H54 (cell line): Measurements from ENCODE around the gene REXO1.

Experiments used
- DNase-seq: peaks from one replicate; pipeline ENCODE4 v3.0.0; 2011; ENCODE audit warnings: low spot score, mixed read lengths; ENCODE audit not compliant: insufficient read length
- FAIRE-seq: peaks from 3 replicates; lab custom pipeline; 2011; peaks lifted over from hg19 to GRCh38; lab: Jason Lieb, UNC
- POLR2A ChIP-seq: IDR thresholded peaks from 2 replicates; pipeline ENCODE4 v1.6.1; 2011; ENCODE audit warnings: low read depth, mild to moderate bottlenecking, low read length

REXO1 gene

GRCh38 chr19:1853295-1854038 lies 5.2 kb upstream of the REXO1 start:
- no peak for FAIRE-seq
- peak; percentile 95 for DNase-seq
- no peak for TF ChIP-seq POLR2A

- no peak for TF ChIP-seq POLR2A
- no peak for DNase-seq
Observed at GRCh38 chr19:1852581-1853128, 4.4 kb upstream of the REXO1 start.

DNA sequence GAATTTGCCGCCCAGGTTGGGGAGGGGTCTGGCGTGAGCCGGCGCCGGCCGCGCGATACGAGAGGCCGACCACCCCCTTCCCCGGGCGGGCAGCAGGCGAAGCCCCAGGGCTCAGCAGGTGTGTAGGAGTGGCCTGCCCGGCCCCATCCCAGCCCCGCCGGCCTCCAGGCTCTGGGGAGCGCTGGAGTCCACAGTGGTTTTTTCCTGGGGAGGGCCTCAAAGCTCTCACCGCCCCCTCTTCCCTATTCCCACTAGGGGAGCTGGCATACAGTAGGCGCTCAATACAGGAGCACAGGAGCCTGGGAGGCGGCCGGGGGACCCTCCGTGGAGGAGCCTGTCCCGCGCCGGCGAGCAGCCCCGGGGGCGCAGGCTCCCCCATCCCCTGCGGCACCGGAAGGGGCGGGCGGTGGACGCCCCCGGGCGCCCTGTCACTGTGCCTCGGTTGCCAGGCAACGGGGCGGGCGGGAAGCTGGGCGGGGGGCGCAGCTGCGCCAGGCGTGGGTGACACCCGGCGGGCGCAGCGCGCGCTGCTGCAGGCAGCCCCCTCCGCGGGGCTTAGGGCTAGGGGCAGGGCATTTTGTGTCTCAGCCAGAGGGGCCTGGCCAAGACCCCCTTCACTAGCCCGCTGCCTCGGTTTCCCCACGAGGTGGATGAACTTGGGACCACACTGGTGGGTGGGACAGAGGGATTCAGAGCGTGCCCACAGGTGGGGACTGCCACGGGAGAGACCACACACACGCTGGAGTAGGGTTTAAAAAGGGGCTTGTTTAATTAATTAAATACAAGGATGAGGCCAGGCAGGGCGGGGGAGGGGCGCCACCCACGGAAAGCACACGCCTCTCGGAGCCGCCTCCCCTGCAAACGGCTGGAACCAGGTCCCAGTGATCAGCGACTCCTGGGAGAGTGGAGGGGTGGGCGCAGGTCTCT lies 3.6 kb upstream of the REXO1 start:
- FAIRE-seq: no peak
- TF ChIP-seq POLR2A: no peak

More at GRCh38 chr19:1852581-1853128, 4.4 kb upstream of the REXO1 start:
- no peak for FAIRE-seq

DNA sequence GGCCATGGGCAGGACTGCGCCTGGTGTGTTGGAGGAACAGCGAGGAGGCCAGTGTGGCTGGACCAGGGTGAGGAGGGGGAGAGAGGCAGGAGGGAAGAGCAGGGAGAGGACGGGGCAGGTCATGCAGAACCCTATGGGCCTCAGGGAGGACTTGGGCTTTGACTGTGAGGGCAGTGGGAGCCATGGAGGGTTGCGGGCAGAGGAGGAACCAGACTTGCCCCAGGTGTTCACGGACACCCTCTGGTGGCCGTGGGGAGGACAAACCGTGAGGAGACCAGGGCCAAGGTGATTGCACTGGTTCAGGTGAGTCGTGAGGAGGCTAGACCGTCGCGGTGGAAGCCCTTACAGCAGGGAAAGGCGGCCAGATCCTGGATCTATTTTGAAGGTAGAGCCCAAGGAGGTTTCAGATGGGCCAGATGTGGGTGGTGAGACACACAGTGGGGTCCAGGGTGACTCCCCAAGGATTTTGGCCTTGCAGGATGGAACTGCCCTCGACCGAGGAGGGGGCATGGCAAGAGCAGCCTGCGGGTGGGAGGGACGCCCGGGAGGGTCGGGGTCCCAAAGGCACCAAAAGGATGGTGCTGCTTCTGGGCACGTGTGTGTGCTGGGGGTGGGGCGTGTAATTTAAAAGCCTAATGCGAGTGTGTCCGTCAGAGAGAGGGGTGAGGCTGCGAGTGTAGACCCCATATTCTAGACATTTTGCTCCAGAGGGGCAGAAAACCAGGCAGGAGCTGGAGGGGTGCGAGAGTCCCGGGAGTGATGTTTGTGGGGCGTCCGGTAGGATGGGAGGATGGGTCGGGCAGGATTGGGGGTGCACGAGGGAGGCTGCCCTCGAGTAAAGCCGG lies 2.7 kb upstream of the REXO1 start:
- TF ChIP-seq POLR2A: no peak
- FAIRE-seq: no peak

More for the DNA sequence above, 3.6 kb upstream of the REXO1 start:
- no peak for DNase-seq

DNA sequence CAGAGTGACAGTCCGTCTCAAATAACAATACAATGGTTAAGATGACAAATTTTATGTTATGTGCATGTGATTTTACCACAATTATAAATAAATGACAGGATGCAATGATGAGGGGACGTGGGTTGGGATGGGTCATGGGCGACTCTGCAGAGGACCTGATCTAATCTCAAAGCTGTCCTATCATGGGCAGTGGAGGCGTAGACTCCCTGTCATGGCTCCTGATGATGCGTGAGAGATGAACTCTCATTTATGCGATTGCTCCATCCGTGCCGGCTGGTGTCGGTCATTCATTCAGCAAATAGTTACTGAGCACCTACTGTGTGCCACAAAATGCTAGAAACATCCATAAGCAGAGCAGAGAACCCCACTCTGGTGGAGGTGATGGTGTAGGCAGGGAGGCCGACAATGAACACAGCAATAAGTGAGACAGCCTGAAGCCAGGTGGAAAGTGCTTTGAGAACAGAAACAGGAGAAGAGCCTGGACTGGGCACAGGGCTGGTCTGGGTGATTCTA lies 1.7 kb upstream of the REXO1 start:
- no peak for TF ChIP-seq POLR2A
- no peak for DNase-seq

More for the DNA sequence above, 2.7 kb upstream of the REXO1 start:
- DNase-seq: no peak

DNA sequence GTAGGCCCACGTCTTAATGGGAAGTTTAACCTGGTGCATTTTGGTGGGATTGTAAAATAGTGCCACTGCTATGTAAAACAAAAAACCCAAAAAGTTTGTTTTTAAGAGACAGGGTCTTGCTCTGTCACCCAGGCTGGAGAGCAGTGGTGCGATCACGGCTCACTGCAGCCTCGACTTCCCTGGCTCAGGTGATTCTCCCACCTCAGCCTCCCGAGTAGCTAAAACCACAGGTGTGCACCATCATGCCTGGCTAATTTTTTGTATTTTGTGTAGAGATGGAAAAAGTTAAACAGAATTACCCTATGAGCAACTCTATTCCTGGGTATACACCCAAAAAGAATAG lies 820 bp upstream of the REXO1 start:
- DNase-seq (no peak), FAIRE-seq (no peak)
- no peak for TF ChIP-seq POLR2A

More for the DNA sequence above, 1.7 kb upstream of the REXO1 start:
- no peak for FAIRE-seq

DNA sequence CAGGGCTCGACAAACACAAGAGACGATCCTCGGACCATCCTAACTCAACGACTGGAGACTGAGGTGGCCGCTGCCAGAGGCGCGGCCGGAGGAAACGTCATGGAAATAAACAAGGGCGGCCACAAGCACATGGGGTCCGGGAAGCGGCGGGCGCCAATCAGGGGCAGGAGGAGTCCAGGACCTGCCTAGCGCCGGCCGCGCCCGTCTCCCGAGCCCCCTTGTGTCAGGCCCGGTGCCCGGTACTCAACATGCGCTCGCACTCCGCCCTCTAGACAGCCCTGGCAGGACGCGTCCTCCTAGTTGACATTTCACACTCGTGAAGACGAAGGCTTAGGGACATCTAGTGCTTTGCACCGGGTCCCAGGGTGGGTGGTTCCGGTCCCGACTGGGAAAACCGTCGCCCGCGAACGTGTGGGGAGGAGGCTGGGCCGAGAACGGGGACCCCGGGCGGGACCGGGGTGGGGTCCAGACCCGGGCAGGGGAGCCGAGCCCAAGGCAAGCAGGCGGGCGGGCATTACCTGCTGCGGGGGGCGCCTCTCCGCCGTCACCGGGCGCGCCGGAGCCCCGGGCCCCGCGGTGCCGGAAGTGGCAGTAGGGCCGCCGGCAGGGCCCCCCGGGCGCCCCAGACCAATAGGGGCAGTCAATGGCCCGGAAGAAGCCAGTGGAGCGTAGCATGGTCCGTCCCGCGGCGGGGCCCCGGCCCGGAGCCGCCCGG lies 442 bp downstream of the REXO1 start:
- TF ChIP-seq POLR2A: no peak
- no peak for DNase-seq
- FAIRE-seq: no peak

DNA sequence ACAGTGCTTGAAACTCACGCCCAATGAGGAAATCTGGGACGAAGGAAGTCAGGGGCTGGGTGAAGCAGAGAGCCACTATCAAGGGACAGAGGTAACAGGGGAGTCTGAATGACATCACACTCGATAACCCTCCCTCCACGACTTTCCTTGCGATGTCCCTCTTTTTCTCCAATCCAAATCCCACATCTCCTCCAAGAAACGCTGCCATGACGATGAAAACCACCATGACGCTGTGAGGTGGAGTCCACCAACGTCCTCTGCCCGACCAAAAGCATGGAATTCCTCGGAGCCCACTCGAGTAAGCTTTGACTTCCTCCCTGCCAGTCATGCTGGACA lies 967 bp downstream of the REXO1 start:
- DNase-seq (no peak), FAIRE-seq (no peak)
- no peak for TF ChIP-seq POLR2A

- TF ChIP-seq POLR2A: no peak
- no peak for DNase-seq
- no peak for FAIRE-seq
Observed at GRCh38 chr19:1846517-1847204, 1.6 kb downstream of the REXO1 start.

- DNase-seq (no peak), FAIRE-seq (no peak)
- no peak for TF ChIP-seq POLR2A
Observed at GRCh38 chr19:1845642-1846041, 2.6 kb downstream of the REXO1 start.

DNA sequence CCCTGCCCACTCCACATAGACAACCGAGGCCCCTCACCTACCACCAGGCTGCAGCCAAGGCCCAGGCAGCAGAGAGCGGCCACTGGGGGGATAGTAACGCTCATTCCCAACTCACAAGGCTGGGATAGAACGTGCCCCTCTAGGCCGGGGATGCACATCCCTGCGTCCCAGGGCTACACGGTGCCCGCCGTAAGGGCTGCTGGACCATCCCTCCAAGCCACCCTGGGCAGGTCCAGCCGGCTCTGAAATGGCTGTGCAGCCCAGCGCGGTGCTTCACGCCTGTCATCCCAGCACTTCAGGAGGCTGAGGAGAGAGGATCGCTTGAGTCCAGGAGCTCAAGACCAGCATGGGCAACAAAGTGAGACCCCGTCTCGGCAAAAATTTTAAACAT lies 3.2 kb downstream of the REXO1 start:
- FAIRE-seq (no peak), DNase-seq (no peak)
- no peak for TF ChIP-seq POLR2A

DNA sequence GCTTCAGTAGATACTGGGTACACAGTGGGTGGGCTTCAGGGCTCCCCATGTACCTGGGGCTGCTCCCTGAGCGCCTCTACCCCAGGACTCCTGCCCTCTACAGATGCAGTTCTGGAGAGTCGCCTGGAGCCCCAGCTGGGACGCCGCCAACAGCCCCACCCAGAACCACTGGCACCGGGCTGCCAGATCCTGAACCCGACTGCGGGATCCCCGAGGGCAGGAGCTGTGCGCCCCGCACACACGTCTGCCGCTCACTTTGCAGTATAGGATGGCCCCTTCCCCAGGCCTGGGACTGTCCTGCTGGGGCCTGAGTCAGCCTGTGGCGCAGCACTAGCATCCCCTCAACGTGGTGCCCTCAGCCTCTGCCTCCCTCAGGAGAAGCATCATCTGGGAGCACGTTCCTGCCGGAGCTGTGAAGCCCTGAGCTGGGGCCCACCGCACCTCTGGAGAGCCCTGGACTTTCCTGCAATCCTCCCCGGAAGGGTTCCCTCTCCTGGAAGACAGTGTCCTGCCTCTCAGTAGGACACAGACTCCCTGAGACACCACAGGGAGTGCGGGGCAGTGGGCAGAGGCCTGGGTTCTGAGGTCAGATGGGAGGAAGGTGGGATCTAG lies 3.7 kb downstream of the REXO1 start:
- DNase-seq (no peak), FAIRE-seq (no peak)
- TF ChIP-seq POLR2A: no peak
